Stimulated activated CD8-positive, alpha-beta memory T cell treated with anti-CD3 and anti-CD28 coated beads, Interleukin-15, amount 100 ng/mL, for 4 hours (primary cell): ENCODE results near the gene PLA2G4E.

Source experiments
- DNase-seq, 2 donors: peaks; one replicate each; pipeline ENCODE4 v3.0.0-alpha.2; 2020; ENCODE audit warnings: low read depth in 2 of 2

The PLA2G4E gene

GRCh38 chr15:42018306-42019224, 2.3 kb downstream of the PLA2G4E start:
- no peak for DNase-seq

- no peak for DNase-seq
Measured at GRCh38 chr15:42016971-42017370, 3.9 kb downstream of the PLA2G4E start.

GRCh38 chr15:42014406-42014805, 6.4 kb downstream of the PLA2G4E start:
- DNase-seq, result no peak

- no peak for DNase-seq
Measured at GRCh38 chr15:42012928-42013482, 7.8 kb downstream of the PLA2G4E start.

- DNase-seq, result no peak
Measured at GRCh38 chr15:42012241-42012640, 8.6 kb downstream of the PLA2G4E start.

GRCh38 chr15:42011074-42011473, 9.8 kb downstream of the PLA2G4E start:
- DNase-seq, result no peak

GRCh38 chr15:42010434-42010833, 10.4 kb downstream of the PLA2G4E start:
- no peak for DNase-seq

GRCh38 chr15:42009474-42009873, 11.4 kb downstream of the PLA2G4E start:
- DNase-seq, result no peak

- DNase-seq, result no peak
Measured at GRCh38 chr15:42009022-42009421, 11.8 kb downstream of the PLA2G4E start.

- DNase-seq, result no peak
Measured at GRCh38 chr15:42007386-42007785, 13.5 kb downstream of the PLA2G4E start.

GRCh38 chr15:42002333-42002732, 18.5 kb downstream of the PLA2G4E start:
- DNase-seq, result no peak

- DNase-seq, result no peak
Measured at GRCh38 chr15:42001236-42001635, 19.6 kb downstream of the PLA2G4E start.

- no peak for DNase-seq
Measured at GRCh38 chr15:41999290-42000285, 21.3 kb downstream of the PLA2G4E start.

GRCh38 chr15:41997845-41998244, 23.0 kb downstream of the PLA2G4E start:
- no peak for DNase-seq

GRCh38 chr15:41996921-41997592, 23.8 kb downstream of the PLA2G4E start:
- no peak for DNase-seq

- no peak for DNase-seq
Measured at GRCh38 chr15:41996376-41996775, 24.5 kb downstream of the PLA2G4E start.

- DNase-seq, result no peak
Measured at GRCh38 chr15:41995476-41995855, 25.4 kb downstream of the PLA2G4E start.

GRCh38 chr15:41994772-41995475, 25.9 kb downstream of the PLA2G4E start:
- DNase-seq, result no peak

- no peak for DNase-seq
Measured at GRCh38 chr15:41994171-41994650, 26.6 kb downstream of the PLA2G4E start.

GRCh38 chr15:41993472-41994170, 27.2 kb downstream of the PLA2G4E start:
- no peak for DNase-seq
